ENCODE measurements around the gene MTMR12. TPM values are rescaled to one million over a fixed set of nuclear protein-coding genes. Genes with fewer than 3 reads are reported as not detected.

Gene MTMR12
- total and polyA plus RNA-seq, 7 donors: 6.5 to 49.9 (median 26.7) TPM

- no peaks in the 10 kb centered on the region for H3K4me1 ChIP-seq
- no peak overlapping the region for H3K4me3 ChIP-seq
- TF ChIP-seq POLR2AphosphoS5 (IDR thresholded peaks at IDR 0.05) (no peak), EP300 (IDR thresholded peaks at IDR 0.05) (no peak), POLR2A (IDR thresholded peaks at IDR 0.05) (no peak)
- TF ChIP-seq, protein P1, sequence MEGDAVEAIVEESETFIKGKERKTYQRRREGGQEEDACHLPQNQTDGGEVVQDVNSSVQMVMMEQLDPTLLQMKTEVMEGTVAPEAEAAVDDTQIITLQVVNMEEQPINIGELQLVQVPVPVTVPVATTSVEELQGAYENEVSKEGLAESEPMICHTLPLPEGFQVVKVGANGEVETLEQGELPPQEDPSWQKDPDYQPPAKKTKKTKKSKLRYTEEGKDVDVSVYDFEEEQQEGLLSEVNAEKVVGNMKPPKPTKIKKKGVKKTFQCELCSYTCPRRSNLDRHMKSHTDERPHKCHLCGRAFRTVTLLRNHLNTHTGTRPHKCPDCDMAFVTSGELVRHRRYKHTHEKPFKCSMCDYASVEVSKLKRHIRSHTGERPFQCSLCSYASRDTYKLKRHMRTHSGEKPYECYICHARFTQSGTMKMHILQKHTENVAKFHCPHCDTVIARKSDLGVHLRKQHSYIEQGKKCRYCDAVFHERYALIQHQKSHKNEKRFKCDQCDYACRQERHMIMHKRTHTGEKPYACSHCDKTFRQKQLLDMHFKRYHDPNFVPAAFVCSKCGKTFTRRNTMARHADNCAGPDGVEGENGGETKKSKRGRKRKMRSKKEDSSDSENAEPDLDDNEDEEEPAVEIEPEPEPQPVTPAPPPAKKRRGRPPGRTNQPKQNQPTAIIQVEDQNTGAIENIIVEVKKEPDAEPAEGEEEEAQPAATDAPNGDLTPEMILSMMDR (IDR thresholded peaks at IDR 0.05): no peak
- H3K27me3 ChIP-seq: no peaks in the 10 kb centered on the region
- H3K27ac ChIP-seq: no peak overlapping the region
- intact Hi-C loops (cut with DNase I): no loop called here
- no peak for DNase-seq
- H3K36me3 ChIP-seq: peaks cover 15 to 90% (median 53%) of the 10 kb centered on the region in 4 donors
- H3K9me3 ChIP-seq: no peaks in the 10 kb centered on the region
- 95 to 96% methylated on average over 6 of the region's 6 CpGs for WGBS, 2 donors
These were observed 68.7 kb downstream of the MTMR12 start for GRCh38 chr5:32244017-32244416.

DNA sequence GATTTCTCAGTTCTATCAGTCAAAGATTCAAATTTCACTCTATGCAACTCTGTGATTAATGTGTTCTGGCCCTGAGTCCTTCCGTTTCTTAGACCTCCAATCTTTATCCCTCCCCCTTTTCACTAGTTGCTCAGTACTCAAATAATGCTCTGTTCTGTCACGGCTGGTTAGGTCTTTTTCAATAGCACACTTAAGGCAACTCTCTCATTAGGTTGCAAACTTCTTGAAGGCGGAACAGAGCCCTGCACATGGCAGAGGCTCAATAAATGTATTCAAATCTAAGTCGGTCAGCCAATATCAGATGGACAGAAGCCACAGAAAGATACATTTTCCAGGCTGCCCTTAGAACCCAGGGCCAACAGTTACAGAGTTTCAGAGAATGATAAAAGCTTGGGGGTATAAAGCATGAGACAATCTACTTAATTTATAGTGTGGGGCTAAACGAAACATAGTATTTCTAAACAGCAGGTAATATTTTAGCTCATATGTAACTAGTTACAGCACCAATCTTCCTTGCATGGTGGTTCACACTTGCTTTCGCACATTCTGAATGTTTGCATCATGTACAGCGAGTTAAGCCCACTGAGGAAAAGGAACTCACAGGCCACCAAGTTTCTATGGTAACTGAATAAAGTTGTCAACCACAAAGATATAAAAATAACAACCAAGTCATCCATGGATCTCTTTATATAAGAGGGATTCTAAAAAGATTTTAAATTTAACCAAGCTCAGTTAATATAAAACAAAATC is 71.5 kb downstream of the MTMR12 start:
- H3K4me1 ChIP-seq: no peaks in the 10 kb centered on the region
- H3K27me3 ChIP-seq: no peaks in the 10 kb centered on the region
- H3K9me3 ChIP-seq: no peaks in the 10 kb centered on the region
- intact Hi-C loops (cut with DNase I): no loop called here
- peaks cover 9 to 90% (median 35%) of the 10 kb centered on the region in 4 donors for H3K36me3 ChIP-seq
- WGBS, 2 donors: 84 to 92% methylated on average over 7 of the region's 7 CpGs
- DNase-seq: no peak
- no peak overlapping the region for H3K4me3 ChIP-seq
- peak overlapping the region in 1 of 4 donors; percentile 54 for H3K27ac ChIP-seq
- TF ChIP-seq, protein P1 (IDR thresholded peaks at IDR 0.05): no peak
- no peak for TF ChIP-seq POLR2AphosphoS5 (IDR thresholded peaks at IDR 0.05)
- no peak for TF ChIP-seq EP300 (IDR thresholded peaks at IDR 0.05)

DNA sequence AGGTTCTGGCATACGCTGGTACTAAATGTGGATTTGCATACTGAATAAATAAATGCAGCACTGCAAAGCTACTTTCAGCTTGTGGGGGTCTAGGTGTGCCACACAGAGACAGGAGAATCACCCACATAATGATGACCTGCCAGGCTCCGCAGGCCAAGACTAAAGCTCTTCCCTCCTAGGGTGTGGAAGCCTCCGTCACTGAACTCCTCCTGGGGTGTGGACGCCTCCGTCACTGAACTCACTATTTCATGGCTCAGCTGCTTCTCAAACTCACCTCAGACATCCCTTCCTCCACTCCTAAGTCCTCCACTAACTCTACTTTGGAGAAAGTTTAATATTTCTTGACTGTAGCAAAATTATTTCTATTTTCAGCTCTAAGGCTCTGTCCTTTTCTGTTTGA is 73.4 kb downstream of the MTMR12 start:
- H3K36me3 ChIP-seq: peaks cover 8 to 96% (median 38%) of the 10 kb centered on the region in 4 donors
- H3K27ac ChIP-seq: no peak overlapping the region
- H3K27me3 ChIP-seq: no peaks in the 10 kb centered on the region
- no peak overlapping the region for H3K4me3 ChIP-seq
- intact Hi-C loops (cut with DNase I): no loop called here
- peaks cover 0 to 6% (median 2%) of the 10 kb centered on the region in 4 donors for H3K4me1 ChIP-seq
- TF ChIP-seq POLR2AphosphoS5 (IDR thresholded peaks at IDR 0.05) (no peak), POLR2A (IDR thresholded peaks at IDR 0.05) (no peak), EP300 (IDR thresholded peaks at IDR 0.05) (no peak)
- TF ChIP-seq, protein P1 (IDR thresholded peaks at IDR 0.05): no peak
- no peaks in the 10 kb centered on the region for H3K9me3 ChIP-seq
- DNase-seq: no peak
- WGBS, 2 donors: 94 to 97% methylated on average over 5 of the region's 5 CpGs

- Histone ChIP-seq H3K27me3 (no peaks in the 10 kb centered on the region), H3K36me3 (peaks cover 0 to 65% (median 16%) of the 10 kb centered on the region in 4 donors), H3K4me1 (peaks cover 0 to 42% (median 29%) of the 10 kb centered on the region in 4 donors), H3K9me3 (no peaks in the 10 kb centered on the region), H3K4me3 (no peak overlapping the region), H3K27ac (peak overlapping the region; percentile 70 to 76 (median 74))
- intact Hi-C loops (cut with DNase I): loop anchor here (2.0 to 5.0 kb wide), 5 partner anchors 79 to 378 kb away; partner anchors contain the start of genes MTMR12 and SUB1
- no peak for TF ChIP-seq EP300 (IDR thresholded peaks at IDR 0.05)
- TF ChIP-seq POLR2A (IDR thresholded peaks at IDR 0.05): no peak
- TF ChIP-seq, protein P1 (IDR thresholded peaks at IDR 0.05): no peak
- no peak for TF ChIP-seq POLR2AphosphoS5 (IDR thresholded peaks at IDR 0.05)
- 51 to 69% methylated on average over 10 of the region's 10 CpGs for WGBS, 2 donors
- DNase-seq: no peak
These were observed 78.9 kb downstream of the MTMR12 start for GRCh38 chr5:32233696-32234447.
